Measurements from ENCODE around the gene FAM149B1. TPM values are rescaled to one million over a fixed set of nuclear protein-coding genes. Genes with fewer than 3 reads are reported as not detected.
"Not testable (repeated sequence)": the region's sequence is repeated elsewhere in the genome, so short reads cannot be mapped to it uniquely, and the experiment has no call there.

FAM149B1 gene
- total and polyA plus RNA-seq, 10 of the 15 experiments (the other 5 are each of a cell fraction or from before 2014, with no cell fraction given): 6.6 to 20.9 (median 11.2) TPM

GRCh38 chr10:73141603-73142002 lies 26.3 kb upstream of the FAM149B1 start:
- Histone ChIP-seq H3K4me1 (ENCODE audit: control insufficient read depth, insufficient read depth, low read length) (peaks cover 4% of the 10 kb centered on the region; the same call in 1 of the 2 replicates), H3K27me3 (replicated peaks in 1 of 2; ENCODE audit: control insufficient read depth in 2 of 2, insufficient read depth in 2 of 2, low read length in 1 of 2) (no peaks in the 10 kb centered on the region), H2AFZ (ENCODE audit: control insufficient read depth, low read depth, low read length) (no peak overlapping the region), H3K36me3 (ENCODE audit: control insufficient read depth in 2 of 2, insufficient read depth in 2 of 2, low read length in 1 of 2) (peaks cover 1 to 28% of the 10 kb centered on the region in 2 experiments; a peak in 2 of 4 replicates), H3K9me3 (replicated peaks; ENCODE audit: control insufficient read depth, insufficient read depth, low read length) (no peaks in the 10 kb centered on the region), H3K79me2 (ENCODE audit: control insufficient read depth, insufficient read depth, low read length) (no peaks in the 10 kb centered on the region), H3K27ac (ENCODE audit: control insufficient read depth, insufficient read depth) (no peak overlapping the region), H3K9ac (ENCODE audit: control insufficient read depth, insufficient read depth, low read length) (no peak overlapping the region), H4K20me1 (ENCODE audit: control insufficient read depth, insufficient read depth) (no peaks in the 10 kb centered on the region), H3K4me3 (no peak overlapping the region), H3K4me2 (ENCODE audit: control insufficient read depth, insufficient read depth) (no peak overlapping the region)
- ChIA-PET POLR2A (no interaction called here), RAD21 (ENCODE audit: unreplicated experiment) (no interaction called here), SMC1A (ENCODE audit: uncharacterized antibody, unreplicated experiment) (interaction anchor here (0.7 kb wide), 1 partner anchor 54 kb away, joined by 3 read pairs; no protein-coding TSS in a partner anchor), CTCF (no interaction called here)
- WGBS (ENCODE audit: insufficient coverage, insufficient replicate concordance, low lambda C conversion rate, missing lambda C conversion rate): 69% methylated on average over 3 of the region's 3 CpGs
- no peak for TF ChIP-seq RUNX3 (IDR thresholded peaks at IDR 0.05; ENCODE audit: low read length)
- TF ChIP-seq MEF2A (IDR thresholded peaks at IDR 0.05; ENCODE audit: insufficient read depth, low read depth, low read length): no peak
- DNase-seq (ENCODE audit: low read depth, low spot score) (no peak), ATAC-seq (no peak), FAIRE-seq (no peak)
- no TSS peak for BruUV-seq (replicated peaks)
- in situ Hi-C loops (cut with MboI) (no loop called here), intact Hi-C loops (cut with micrococcal nuclease; ENCODE audit: unreplicated experiment) (no loop called here)

- H3K27me3 ChIP-seq (replicated peaks in 1 of 2; ENCODE audit: control insufficient read depth in 2 of 2, insufficient read depth in 2 of 2, low read length in 1 of 2); H3K4me1 ChIP-seq (ENCODE audit: control insufficient read depth, insufficient read depth, low read length); H2AFZ ChIP-seq (ENCODE audit: control insufficient read depth, low read depth, low read length); DNase-seq (ENCODE audit: low read depth, low spot score); H3K4me2 ChIP-seq (ENCODE audit: control insufficient read depth, insufficient read depth); POLR2A ChIA-PET; intact Hi-C loops (cut with micrococcal nuclease; ENCODE audit: unreplicated experiment); H3K4me3 ChIP-seq; H3K9me3 ChIP-seq (replicated peaks; ENCODE audit: control insufficient read depth, insufficient read depth, low read length); H3K9ac ChIP-seq (ENCODE audit: control insufficient read depth, insufficient read depth, low read length); in situ Hi-C loops (cut with MboI); RAD21 ChIA-PET (ENCODE audit: unreplicated experiment); FAIRE-seq; H3K79me2 ChIP-seq (ENCODE audit: control insufficient read depth, insufficient read depth, low read length); BruUV-seq (replicated peaks); ATAC-seq; H3K27ac ChIP-seq (ENCODE audit: control insufficient read depth, insufficient read depth); H4K20me1 ChIP-seq (ENCODE audit: control insufficient read depth, insufficient read depth): not testable (repeated sequence)
- peaks cover 1 to 23% of the 10 kb centered on the region in 2 experiments; a peak in 2 of 4 replicates for H3K36me3 ChIP-seq (ENCODE audit: control insufficient read depth in 2 of 2, insufficient read depth in 2 of 2, low read length in 1 of 2)
- CTCF ChIA-PET: interaction anchor here (0.8 kb wide), 1 partner anchor 14 kb away, joined by 3 read pairs; no protein-coding TSS in a partner anchor
- SMC1A ChIA-PET (ENCODE audit: uncharacterized antibody, unreplicated experiment): interaction anchor here (0.6 kb wide), 1 partner anchor 42 kb away, joined by 4 read pairs; no protein-coding TSS in a partner anchor
- WGBS (ENCODE audit: insufficient coverage, insufficient replicate concordance, low lambda C conversion rate, missing lambda C conversion rate): 92% methylated on average over 7 of the region's 8 CpGs
These were observed 17.1 kb upstream of the FAM149B1 start for GRCh38 chr10:73150633-73151413.
